Stimulated activated CD4-positive, alpha-beta T cell treated with anti-CD3 and anti-CD28 coated beads, Interleukin-1b, Interleukin-23, amount 100 ng/mL, for 48 hours (primary cell): ENCODE results near the gene ARSD.
A peak's percentile ranks its signal among the peaks of the same experiment; 100 is the strongest.
"Not testable (repeated sequence)": the region's sequence is repeated elsewhere in the genome, so short reads cannot be mapped to it uniquely, and the experiment has no call there.

Experiments used
- DNase-seq: peaks from one replicate; pipeline ENCODE4 v3.0.0-alpha.2; 2020

The ARSD gene

DNA sequence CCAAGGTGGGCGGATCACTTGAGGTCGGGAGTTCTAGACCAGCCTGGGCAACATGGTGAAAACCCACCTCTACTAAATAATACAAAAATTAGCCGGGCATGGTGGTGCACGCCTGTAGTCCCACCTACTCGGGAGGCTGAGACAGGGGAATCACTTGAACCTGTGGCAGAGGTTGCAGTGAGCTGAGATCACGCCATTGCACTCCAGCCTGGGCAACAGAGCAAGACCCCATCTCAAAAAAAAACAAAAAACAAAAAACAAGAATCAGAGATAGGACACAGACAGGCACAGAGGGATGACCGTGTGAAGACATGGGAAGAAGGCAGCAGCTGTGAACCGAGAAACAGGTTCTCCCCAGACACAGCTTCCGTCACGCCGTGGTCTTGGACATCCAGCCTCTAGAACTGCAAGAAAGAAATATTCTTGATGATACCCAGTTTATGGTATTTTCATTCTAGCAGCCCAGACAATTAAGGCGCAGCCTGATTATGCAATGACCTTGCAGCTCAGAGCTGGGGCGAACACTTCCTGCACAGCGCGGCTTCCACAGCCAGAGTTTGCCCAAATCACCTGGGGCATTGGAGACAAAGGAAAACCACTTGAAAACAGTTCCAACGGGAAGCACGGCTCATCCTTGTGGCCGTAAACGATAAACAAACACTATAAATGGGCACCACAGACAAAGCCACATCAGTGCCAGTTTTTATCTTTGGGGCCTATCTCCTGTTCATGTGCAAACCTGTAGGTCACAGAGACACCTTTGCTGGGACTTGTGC, 4.2 kb upstream of the ARSD start:
- DNase-seq: no peak

GRCh38 chrX:2931612-2932011, 2.5 kb upstream of the ARSD start:
- DNase-seq: no peak

DNA sequence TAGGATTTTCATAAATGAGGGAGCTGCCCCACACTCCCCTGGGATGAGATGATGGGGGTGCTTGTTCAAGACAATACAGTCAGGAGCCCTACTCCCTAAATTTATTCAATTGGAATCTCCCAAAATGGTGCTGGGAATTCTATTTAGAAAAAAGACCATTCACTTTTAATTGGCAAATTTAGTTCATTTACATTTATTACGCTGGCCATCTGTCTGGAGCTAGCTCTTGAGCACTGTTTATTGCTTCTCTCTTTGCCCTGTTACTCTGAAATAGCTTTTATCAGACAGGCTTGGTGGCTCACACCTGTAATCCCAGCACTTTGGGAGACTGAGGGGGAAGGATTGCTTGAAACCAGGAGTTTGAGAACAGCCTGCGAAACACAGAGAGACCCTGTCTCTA, 2.0 kb upstream of the ARSD start:
- no peak for DNase-seq

DNA sequence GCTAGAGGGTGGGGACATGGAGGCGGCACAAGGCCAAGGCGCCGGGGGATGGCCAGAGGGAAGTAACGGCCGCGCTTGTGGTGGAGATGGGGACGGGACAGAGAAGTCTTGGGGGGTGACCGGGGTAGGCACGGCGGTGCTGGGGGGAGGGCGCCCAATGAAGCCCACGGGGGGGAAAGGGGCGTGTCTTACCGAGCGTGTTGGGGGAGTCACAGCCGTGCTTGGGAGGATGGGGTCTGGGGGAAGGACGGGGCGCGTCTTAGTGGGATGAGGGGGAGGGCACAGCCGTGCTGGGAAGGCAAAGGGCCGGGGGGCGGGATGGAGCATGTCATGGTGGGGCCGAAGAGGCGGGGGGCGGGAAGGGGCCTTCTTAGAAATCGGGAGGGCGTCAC, 952 bp downstream of the ARSD start:
- no peak for DNase-seq

DNA sequence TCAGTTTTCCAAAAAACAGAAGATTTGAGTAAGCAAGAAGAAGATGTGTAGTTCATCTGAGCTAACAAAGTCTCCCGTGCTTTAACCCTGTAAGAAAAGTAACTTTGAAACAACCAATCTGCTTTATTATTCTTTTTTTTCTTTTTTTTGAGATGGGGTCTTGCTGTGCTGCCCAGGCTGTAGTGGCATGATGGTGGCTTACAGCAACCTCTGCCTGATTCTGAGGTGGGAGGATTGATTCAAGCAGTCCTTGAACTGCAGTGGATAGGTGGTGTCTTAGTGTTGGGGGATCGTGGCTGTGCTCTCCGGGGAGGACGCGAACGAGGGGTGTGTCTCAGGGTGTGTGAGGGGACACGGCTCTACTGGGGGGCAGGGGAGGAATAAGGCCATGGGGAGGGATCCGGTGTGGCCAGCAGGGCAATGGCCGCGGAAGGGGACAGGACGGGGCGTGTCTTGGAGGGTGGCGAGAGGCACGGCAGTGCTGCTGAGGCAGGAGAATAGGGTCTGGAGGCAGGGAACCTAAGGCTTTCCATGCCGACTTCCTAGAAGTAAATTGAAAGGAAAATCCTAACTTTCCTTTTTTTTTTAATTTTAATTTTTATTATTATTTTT, 2.4 kb downstream of the ARSD start:
- no peak for DNase-seq

DNA sequence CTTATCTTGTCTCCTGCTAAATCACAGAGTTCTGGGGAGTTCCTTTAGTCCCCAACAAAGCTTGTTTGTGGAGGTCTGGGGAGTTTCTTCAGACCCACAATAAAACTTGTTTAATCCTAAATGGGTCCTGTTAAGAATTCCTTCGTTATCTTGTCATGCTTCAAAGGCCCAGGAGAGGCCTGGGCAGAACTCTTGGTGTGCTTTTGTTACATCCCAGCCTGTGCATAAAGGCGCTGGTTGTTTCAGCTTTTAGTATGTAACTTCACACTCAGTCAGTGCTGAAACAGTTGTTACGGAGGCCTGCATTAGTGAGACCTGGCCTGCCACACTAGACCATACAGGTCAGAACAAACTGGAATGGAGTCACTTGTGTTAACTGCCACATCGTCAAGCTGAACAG, 2.9 kb downstream of the ARSD start:
- DNase-seq: not testable (repeated sequence)

DNA sequence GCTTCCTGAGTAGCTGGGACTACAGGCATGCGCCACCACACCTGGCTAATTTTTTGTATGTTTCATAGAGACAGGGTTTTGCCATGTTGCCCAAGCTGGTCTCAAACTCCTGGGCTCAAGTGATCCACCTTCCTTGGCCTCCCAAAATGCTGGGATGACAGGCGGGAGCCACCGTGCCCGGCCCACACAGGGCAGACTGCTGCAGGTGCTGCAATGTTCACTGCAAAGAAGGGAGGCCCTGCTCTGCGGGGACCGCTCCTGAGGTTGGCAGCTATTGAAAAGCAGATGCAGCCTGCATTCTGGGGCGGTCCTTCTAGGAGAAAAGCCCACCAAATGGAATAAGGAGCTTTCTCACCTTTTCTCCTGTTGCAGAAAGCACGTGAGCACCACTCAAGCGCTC, 5.0 kb downstream of the ARSD start:
- DNase-seq: no peak

- no peak for DNase-seq
These were observed 7.4 kb downstream of the ARSD start for GRCh38 chrX:2921750-2922149.

- no peak for DNase-seq
These were observed 7.9 kb downstream of the ARSD start for GRCh38 chrX:2921193-2921592.

- DNase-seq: no peak
These were observed 11.4 kb downstream of the ARSD start for GRCh38 chrX:2917767-2918166.

DNA sequence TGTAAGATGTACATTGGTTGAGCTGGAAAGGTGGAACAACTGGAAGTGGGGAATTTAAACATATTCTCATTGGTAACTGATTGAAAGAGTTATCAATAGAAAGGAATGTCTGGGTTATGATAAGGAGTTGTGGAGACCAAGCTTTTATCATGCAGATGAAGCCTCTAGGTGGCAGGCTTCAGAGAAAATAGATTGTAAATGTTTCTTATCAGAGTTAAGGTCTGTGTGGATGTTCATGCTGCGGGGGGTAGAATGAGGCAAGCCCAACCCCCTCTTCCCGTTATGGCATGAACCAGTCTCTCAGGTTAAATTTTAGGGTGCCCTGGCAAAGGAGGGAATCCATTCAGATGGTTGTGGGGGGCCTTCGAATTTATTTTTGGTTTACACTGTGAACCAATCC, 16.0 kb downstream of the ARSD start:
- no peak for DNase-seq

DNA sequence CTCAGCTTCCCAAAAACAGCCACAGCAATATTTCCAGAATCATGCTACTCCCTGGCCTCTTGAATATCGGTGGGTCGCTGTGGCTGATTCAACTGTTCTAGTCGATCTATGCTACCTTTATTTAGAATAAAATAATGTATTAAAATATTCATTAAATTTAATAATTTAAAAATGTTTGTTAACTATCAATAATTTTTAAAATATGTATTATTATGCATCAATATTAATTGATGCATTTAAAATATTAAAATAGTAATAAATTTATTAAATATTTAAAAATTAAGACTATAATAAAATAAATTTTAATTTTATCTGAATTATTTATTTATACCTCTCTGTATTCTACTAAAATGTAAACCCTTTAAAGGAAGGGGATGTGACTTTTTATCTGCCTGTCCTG, 19.0 kb downstream of the ARSD start:
- no peak for DNase-seq

- no peak for DNase-seq
These were observed 20.9 kb downstream of the ARSD start for GRCh38 chrX:2908125-2908685.

GRCh38 chrX:2907295-2907694, 21.8 kb downstream of the ARSD start:
- no peak for DNase-seq

DNA sequence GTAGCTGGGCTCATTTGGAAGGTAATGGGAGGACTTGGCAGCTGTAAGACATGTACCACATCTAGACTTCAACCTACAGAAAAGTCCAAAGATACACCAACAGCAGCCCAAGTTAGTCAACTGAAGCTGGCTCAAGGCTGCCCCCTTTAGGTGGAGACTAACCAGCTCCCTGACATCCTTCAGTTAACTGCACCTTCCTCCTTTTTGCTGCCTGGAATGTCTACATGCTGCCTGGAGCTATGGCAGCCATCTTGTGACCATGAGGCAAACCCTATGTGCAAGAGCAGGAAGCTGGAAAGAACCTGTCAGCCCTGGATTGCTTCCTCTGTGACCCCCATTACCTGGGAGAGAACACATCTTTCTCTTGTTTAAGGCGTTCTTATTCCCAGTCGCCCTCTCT, 25.8 kb downstream of the ARSD start:
- no peak for DNase-seq

- no peak for DNase-seq
These were observed 26.3 kb downstream of the ARSD start for GRCh38 chrX:2902841-2903240.

- DNase-seq: no peak
These were observed 27.6 kb downstream of the ARSD start for GRCh38 chrX:2901367-2902036.

DNA sequence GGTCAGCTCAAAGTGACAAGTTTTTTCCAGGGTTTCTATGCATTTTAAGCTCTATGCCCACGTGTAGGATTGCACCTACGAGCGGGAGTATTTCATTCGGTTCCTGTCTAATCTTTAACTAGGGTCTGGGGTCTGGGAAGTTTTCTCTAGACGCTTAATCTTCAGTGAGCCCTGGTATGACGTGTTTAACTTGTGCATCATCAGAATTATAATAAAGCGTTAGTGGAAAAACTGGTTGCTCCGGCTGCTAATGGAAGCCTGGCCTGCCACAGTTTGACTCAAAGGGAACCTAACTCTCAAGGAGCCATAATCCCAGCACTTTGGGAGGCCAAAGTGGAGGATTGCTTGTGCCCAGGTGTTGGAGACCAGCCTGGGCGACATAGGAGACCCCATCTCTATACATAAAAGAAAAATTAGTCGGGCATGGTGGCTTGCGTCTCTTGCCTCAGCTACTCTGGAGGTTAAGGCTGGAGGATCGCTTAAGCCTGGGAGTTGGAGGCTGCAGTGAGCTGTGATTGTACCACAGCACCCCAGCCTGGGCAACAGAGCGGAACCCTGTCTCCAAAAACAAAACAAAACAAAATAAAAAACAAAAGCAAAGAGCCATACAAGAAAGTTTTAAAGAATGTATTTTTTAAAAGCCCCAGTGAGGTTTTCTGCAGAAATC, 30.2 kb downstream of the ARSD start:
- DNase-seq: no peak

GRCh38 chrX:2897690-2898623, 31.2 kb downstream of the ARSD start:
- DNase-seq: peak; percentile 1

DNA sequence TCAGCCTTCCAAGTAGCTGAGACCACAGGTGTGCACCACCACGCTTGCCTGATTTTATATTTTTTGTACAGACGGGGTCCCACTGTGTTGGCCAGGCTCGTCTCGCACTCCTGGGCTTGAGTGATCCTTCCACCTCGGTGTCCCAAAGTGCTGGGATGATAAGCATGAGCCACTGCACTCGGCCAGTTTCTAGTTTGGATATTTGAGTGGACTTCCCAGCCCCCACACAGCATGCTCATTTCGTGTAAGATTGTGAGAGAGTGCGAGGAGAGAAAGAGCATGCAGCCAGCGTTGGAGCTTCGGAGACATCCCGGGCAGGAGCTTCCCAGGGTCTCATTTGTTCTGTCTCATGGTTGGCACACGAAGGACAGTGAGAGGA, 31.8 kb downstream of the ARSD start:
- DNase-seq: no peak

DNA sequence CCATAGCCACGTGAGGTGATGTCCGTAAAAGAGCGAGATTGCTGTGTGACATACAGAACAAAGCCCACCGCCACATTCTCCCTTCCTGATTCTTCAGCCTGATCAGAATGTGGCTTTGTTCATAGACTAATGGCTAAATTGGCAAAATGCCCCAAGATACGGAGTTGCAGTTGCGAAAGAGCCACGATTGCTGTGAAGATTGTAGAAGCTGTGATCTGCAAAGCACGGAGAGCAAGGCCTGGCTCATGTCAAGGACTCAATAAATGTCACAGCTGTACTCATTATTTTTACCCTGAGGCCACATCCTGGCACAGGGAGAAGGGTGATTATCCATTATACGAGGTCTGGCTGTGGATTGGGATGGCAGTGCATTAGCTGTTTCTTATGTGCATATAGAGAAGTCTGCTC, 34.2 kb downstream of the ARSD start:
- no peak for DNase-seq

GRCh38 chrX:2892816-2893215, 36.3 kb downstream of the ARSD start:
- DNase-seq: no peak
